Stimulated activated CD4-positive, alpha-beta T cell treated with anti-CD3 and anti-CD28 coated beads, Interleukin-4, amount 100 ng/mL, for 24 hours (primary cell): Measurements from ENCODE around the gene ADAMTS9.
"Not testable (repeated sequence)": the region's sequence is repeated elsewhere in the genome, so short reads cannot be mapped to it uniquely, and the experiment has no call there.

Experiments used
- DNase-seq: peaks from one replicate; pipeline ENCODE4 v3.0.0-alpha.2; 2020

ADAMTS9 gene

DNA sequence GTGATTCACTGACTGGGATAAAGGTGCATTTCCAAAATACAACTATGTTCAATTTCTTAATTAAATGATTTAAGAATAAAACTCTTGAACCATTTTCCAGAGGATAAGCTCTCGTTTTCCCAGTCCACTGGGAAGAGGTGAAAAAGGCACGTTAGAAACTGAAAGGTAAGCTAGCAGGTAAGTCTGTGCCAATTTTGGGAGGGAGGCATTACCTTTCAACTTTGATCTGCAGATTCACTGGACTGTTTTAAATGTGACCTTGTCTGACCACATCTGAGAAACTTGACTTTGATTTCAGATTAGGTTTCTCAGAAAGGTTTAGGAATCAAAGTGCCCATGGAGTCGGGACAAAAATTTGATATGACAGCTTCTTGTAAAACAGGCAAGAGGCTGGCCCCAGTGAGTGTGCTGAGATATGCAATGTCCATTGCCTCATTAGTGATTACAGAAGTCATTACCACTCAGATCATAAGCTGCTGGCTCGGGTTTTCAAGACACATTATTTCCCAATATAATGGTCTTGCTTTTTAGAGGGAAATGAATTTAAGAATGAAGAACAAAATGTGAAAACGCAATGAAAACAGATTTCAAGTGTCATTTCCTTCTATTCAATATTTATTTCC is 118.8 kb downstream of the ADAMTS9 start:
- DNase-seq, result no peak

DNA sequence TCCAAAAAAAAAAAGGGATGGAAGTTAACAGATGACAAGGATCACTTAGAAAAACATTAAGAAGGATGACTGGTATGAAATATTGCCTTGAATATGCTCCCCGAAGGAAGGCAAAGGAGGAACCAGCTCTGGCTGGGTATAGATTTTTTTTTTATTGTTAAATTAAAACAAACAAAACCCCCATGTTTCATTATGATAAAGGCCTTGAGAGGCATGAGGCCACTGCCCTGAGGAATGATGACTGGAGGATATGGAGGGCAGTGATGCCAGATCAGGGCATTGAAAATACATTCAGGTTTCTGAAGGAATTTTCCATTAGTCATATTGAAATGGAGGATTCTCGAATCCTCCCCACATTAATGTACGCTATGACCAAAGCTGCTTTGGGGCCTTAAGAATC is 120.9 kb downstream of the ADAMTS9 start:
- no peak for DNase-seq

DNA sequence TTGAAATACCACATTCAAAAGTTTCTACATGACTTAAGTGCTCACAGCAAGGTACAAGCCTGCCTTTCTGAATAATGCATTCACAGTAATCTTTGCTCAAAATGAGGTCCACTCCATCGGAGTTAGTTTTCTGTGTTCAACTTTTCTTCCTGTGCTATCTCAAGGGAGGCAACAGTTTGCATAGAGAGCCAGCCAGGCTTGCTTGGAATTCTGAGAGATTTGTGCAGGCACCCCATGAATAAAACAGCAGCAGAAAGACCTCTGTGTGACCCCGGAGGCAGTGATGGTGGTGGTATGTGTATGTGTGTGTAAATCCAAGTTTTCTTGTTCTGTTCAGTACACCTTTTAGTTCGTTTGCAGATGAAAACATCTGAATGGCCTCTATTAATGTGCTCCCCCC is 124.0 kb downstream of the ADAMTS9 start:
- DNase-seq, result no peak

DNA sequence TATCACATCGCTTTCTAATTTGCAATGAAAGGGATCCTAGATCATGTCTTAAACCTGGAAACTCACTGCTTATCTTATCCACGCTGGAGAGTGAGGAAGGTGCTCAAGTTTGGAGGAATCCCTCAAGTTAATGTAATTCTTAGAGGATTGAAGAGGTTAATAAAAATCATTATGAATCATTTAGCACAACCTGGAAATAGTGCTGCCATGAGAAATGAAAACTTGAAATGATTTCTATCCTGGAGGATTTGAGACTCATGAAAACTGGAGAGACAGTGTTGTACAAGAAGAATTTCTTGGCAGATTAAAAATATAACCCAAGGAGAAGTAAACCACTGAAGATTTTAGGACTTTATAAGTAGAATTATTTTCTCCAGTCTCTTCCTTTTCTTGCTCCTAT is 125.9 kb downstream of the ADAMTS9 start:
- DNase-seq, result no peak

DNA sequence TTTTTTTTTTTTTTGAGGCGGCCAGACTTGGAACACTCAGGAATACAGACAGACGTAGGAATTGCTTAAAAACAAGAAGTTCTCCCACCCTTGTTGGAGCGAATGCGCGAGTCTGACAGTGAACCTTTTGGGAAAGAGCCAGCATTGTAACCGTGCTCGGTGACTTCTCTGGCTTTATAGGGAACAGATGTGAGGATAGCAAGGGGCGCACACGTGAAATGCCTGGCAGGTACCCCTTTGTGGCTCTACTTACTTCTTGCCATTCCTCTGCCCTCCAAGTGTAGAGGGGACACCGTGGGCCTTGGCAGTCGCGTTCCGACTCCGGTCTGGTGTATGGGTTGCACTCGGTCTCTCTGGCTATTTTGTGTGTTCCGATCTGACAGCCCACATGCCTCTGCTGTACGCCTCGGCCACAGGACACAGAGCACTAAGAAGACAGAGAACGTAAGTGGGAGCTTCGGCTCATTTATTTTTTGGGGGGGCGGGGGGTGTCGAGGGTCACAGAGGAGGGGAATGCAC is 126.4 kb downstream of the ADAMTS9 start:
- no peak for DNase-seq

DNA sequence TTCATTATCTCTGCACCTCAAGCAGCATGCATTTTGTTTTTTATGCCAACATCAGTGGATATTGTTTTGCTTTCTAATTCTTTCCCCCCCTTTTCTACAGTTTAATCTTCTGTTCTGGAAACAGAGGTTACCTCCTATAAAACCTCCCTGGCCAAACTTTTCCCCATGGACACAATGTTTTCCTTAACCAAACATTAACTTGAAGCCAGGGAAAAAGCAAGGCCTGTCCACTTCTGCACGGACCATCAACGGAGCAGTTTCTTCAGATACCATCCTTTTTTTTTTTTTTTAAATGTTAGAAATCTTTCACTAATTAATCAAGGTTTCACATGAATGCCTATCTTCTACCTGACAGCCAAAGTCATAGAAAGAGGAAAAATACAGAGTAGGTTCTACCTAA is 127.0 kb downstream of the ADAMTS9 start:
- DNase-seq, result no peak

DNA sequence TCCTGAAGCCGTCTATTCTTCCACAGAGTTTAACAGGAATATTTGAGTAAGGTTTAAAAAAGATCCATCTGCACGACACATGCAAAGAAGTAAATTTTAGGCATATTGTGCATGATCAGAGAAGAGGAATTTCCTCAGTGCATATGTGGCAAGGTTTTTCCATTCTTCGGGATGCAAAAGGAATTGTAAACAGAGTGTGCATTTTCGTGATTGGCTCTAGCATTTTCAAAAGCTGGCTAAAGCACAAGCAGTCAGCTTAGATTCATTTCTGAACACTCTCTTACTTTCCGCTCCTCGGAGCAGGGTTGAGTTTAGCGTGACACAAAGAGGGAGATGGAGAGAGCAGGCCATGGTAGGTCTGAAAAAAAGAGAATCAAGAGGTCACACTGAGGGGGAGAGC is 128.2 kb downstream of the ADAMTS9 start:
- DNase-seq, result no peak

DNA sequence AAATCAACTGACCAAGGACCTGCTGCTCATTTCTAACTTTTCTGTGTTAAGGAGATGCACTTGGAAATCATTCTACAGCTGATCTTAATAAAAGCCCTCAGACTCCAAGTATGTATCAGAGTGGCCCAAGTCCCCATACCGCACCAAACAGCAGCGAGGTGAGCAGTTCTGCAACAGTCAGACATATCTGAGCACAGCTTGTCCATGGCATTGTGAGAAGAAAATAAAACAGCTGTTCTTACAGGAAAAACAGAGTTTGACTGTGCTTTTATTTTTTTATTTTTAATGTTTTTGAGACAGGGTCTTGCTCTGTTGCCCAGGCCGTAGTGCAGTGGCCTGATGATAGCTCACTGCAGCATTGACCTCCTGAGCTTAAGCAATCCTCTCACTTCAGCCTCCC is 131.8 kb downstream of the ADAMTS9 start:
- no peak for DNase-seq

DNA sequence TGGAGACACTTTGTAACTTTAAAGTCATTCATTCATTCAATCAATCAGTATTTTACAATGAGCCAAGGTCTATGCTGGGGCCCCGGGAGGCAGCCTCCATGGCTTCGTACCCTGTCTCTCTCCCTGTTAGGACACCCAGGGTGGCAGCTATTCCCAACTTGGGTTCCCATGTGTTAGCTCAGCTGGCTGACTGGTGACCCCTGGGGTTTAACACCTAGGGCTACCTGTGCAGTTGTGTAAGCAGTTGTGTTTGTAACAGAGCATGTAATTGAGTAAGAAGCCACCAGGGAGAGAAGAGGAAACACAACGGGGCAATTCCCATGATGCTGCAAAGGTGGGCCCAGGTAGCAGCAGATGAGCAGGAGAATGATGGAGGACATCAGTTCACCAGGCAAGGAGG is 132.4 kb downstream of the ADAMTS9 start:
- no peak for DNase-seq

DNA sequence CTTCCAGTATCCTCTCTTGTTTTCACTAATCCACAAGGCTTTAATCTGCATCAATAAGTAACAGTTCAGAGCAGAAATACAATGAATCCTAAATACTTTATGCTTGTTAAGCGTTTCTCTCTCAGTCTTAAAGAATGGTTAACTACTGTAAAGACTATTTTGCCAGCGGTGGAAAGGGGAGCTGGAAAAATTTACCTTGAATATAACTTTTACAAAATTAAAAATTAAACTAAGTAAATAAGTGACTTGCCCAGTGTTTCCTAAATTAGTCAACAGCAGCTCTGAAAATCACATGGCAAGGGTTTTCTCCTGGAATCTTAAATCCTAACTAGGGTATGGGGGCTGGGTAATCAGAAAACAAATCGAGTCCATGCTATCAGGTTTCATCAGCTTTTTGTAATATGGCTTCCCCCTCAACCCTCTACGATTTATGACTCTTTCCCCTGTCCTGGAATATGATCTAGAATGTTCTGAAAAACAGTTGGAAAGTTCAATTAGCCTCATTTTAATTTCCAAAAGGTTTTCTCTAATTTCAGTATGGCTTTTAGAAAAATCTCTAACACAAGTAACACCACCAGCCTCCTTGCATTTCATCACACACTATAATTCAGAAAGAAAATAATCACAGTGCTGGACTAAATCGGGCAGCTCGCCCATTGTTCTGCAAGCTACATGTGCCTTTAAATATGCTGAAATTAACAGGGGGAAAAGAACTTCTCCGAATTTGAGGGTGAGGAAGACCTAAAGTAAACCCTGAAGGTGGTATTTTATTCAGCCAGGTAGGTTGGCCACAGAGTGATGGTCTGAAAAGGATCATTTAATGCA is 133.5 kb downstream of the ADAMTS9 start:
- DNase-seq, result no peak

DNA sequence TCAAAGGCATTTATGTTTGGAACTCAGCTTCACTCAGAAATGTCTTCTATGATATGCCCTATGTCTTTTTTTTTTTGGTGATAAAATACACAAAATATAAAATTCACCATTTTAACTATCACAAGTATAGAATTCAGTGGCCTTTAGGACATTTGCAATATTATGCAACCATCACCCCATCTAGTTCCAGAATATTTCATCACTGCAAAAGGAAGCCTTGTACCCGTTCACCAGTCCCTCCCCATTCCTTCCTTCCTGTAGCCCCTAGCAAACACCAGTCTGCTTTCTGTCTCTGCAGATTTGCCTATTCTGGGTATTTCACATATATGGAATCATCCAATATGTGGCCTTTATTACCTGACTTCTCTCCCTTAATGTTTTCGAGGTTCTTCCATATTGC is 134.8 kb downstream of the ADAMTS9 start:
- no peak for DNase-seq

DNA sequence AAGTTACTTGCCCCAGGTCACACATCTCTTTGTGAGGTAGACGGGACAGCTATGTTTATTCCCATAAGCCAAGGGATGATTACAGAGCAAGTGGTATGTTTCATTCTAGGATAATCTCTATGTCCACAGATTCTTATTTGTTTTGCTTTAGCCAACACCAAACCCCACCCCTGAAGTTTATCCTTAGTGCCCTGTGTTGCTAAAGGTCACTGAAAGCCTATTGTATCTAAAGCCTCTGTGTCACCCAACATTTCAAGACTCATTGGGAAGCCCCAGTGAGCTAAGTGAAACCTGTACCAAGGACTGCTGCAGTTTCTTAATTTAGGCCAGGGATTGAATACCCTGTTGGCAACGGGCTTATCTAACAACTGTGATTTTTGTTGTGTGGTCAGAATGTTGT is 135.6 kb downstream of the ADAMTS9 start:
- no peak for DNase-seq

DNA sequence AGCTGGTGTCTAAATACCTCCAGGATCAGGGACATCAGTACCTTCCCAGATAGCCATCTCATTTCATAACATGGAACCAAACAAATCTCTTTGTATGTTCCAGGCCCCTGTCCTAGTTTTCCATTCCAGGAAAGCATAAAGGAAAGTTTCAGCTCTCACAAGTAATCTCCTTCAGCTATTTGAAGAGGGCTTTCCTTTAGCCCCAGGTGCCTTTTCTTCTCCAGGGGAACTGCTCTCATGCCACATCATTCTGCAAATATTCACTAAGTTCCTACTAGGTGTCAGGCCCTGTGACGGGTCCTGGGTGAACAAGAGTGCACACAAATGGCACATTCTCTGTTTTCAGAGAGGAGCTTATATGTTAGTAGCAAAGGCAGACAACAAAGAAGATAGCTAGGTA is 136.1 kb downstream of the ADAMTS9 start:
- no peak for DNase-seq

DNA sequence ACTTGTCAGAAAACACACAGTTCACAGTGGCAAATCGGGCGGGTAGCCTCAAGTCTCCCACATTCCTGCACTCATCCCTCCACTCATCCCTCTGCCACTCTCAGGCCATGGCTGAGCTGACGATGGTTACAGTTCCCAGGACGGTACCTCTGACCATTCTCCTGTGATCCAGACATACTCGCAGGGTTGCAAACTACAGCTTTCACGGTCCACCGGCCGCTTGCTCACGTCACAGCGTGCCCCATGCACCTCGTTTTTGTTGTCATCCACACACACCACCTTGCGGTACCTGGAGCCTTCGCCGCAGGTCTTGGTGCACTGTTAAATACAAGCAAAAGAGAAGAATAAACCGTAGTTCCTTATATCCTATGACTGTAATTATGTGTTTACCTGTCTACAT is 137.1 kb downstream of the ADAMTS9 start:
- DNase-seq, result no peak

DNA sequence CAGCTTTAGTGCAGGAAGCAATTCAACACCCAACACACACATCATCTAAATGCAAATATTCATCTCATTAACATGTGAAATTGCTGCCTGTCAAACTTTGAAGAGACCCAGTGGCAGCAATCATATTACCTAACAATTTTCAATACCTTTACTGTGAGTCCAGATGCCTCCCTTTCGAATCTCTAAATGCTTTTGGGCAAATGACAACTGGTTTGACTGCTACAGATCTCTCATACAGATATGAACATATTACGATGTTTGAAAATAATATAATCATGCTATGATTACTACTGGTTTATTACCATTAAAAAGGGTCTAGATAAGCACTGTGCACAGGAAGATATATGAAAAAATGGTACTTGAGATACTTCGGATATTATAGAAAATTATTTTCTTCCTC is 137.9 kb downstream of the ADAMTS9 start:
- no peak for DNase-seq

DNA sequence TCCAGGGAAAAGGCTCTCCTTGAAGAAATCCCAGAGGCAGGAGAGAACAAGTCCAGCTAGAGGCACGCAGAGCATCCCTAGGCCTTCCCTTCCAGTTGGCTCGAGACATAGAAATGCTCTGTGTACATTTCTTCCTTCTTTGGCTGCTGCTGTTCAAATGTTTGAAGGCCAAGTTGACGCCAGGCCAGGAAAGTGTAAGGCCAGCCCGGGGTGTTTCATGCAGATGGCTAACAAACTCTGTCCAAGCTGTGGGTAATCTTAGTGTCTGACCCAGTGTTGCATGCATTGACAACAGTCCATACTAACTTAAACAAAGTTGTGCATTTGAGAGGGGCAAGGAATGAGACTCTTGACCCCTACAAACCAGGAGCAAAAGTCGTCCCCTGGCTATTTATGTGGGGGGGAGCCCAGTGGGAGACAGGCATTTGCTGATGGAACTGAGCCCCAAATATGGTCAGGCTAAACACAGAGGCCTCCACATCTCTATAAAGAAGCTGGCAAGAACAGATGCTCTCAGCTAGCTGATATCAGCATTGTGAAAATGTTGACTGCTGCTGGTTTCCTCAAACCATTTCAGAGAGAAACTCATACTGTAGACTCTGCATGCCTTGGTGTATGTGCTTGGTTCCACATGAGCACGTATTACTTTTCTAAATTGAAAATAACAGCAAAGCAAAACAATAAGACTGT is 139.5 kb downstream of the ADAMTS9 start:
- DNase-seq, result no peak

DNA sequence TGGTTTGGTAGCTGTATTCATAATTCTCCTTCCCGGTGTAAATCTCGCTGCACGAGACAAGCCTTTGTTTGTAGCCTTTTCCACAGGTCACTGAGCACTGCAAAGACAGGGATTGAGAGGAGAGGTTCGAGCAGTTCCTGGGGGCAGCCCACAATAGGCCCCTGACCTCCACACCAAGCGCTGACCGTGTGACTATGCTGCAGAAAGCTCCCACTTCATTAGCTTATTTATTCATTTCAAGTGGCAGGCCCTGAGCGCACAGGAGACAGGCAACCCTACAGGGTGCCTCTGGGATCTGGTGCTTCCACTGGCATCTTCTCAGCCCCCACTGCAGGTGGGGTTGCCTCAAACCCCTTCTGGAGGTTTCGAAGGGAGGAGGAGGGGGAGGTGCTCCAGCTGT is 140.9 kb downstream of the ADAMTS9 start:
- DNase-seq, result no peak

DNA sequence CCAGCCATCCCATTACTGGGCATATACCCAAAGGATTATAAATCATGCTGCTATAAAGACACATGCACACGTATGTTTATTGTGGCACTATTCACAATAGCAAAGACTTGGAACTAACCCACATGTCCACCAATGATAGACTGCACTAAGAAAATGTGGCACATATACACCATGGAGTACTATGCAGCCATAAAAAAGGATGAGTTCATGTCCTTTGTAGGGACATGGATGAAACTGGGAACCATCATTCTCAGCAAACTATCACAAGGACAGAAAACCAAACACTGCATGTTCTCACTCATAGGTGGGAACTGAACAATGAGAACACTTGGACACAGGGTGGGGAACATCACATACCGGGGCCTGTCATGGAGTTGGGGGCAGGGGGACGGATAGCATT is 142.6 kb downstream of the ADAMTS9 start:
- DNase-seq, result not testable (repeated sequence)

DNA sequence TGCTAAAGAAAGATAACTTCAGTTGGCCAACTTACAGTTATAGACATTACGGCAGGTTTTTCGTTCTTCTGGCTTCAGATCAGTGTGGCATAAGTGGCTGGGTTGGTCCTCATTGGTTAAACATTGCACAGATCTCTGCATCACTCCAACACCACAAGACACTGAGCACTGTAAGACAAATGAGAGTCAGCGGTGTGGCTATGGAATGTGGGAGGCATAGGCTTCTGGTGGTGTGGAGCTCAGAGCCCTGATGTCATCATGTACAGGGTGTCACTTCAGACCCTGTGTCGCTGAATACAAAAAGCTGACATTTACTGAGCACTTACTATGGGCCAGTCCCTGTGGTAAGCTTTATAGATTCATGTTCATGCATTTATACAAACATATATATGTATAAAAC is 146.0 kb downstream of the ADAMTS9 start:
- DNase-seq, result no peak

DNA sequence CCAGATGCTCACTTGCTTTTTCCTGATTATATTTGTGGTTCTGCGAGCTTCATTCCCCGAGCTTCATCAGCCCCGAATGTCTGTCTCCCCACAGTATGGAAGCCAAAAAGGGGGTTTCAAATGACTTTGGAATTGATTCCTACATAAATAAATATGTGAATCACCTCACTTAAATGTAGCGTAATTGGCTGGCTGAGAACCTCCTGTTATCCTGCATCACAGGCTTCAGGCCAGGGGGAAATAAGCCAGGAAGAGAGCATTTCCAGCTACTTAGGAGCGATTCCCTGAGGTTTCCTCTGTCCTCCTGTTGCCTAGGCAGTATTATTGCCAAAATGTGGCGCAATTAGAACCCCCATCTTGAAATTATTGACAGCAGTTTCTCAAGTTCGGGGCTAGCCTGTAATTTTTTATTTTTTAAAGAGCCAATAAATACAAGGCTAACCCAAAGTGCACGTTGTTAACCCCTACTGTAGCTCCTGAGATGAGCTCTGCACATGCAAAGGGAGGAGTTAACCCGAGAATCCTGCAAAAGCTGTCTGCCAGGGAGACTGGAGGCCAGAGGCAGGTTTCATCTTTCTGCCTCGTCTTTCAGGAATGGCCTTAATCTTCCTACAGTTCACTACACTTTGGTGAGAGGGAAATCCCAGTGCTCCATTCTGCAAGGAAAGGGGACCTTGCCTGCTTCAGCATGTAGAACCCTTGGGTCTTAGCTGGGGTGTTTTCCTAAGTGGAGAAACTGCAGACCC is 148.2 kb downstream of the ADAMTS9 start:
- DNase-seq, result no peak

DNA sequence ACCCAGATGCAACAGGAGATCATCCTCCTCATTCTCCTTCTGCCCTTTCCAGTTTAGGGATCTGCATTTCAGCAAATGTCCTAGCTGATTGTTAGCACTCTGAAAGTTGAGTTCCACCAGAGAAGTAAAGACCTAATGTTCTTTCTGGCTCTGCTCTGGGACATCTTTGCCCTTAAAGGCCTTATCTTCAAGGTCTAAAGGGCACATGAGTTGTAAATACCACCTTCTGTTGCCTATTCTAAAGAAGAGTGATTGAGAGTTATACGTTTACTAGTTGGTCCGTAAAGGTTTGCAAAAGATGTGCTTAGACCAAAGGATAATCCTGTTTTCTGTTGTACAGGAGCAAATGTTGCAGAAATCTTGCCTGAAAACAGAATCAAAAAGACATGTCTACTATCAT is 151.6 kb downstream of the ADAMTS9 start:
- no peak for DNase-seq

DNA sequence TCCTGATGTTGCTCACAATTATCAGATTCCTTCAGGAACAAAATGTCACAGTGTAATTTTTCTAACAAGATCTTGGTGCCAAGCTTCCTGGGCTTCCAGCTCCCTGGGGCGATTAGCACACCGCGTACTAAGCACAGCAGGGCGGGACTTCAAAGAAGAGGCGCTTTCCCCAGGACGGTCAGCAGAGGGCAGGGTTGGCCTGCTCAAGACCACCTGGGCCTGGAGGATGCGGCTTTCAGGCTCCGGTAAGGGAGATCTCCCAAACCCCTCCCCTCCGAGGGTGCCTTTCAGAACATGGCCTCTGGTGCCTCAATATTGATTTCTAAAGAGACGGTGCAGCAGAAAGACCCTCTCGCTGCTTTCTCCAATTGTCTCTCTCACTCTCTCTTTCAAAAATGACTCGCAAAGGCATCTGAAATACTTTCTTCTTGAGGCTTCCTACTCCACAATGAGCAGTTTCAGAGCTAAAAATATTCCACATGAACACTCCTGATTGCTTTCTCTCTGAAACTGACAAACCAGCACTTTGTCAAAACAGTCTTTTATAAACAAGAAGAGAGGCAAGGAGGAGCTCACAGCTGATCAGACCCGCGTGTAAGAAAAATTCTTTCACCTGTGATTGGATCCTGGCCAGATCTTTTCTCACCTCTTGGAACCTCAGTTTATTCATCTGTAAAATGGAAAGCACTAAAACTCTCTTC is 154.0 kb downstream of the ADAMTS9 start:
- DNase-seq, result peak; percentile 32
